Astrocyte of the cerebellum (primary cell): ENCODE measurements around the gene GZMH.

Experiments
- DNase-seq: peaks from one replicate; pipeline ENCODE4 v3.0.0-alpha.2; 2011; ENCODE audit warnings: low read depth
- H3K4me3 ChIP-seq: 2 replicates; pipeline ENCODE4 v1.5.1; 2011; ENCODE audit warnings: mild to moderate bottlenecking, low read depth, low read length, moderate library complexity
- CTCF ChIP-seq: IDR thresholded peaks from 2 replicates; pipeline ENCODE4 v1.5.1; 2012; ENCODE audit warnings: low read length, low read depth, moderate library complexity, mild to moderate bottlenecking; ENCODE audit errors: missing control alignments
- in situ Hi-C: cut with HindIII; loops from 2 replicates; pipeline ENCODE4 v1.10.0; 2017; ENCODE audit warnings: low sequenced_read_pairs

The GZMH gene

GRCh38 chr14:24566318-24566717, 43.2 kb downstream of the GZMH start:
- no peak for TF ChIP-seq CTCF
- DNase-seq: no peak
- in situ Hi-C loops: no loop called here
- no peak overlapping the region for H3K4me3 ChIP-seq

GRCh38 chr14:24565766-24566165, 43.7 kb downstream of the GZMH start:
- no peak overlapping the region for H3K4me3 ChIP-seq
- in situ Hi-C loops: no loop called here
- TF ChIP-seq CTCF: no peak
- DNase-seq: no peak

- no peak for DNase-seq
- no peak for TF ChIP-seq CTCF
- in situ Hi-C loops: no loop called here
- no peak overlapping the region for H3K4me3 ChIP-seq
Observed at GRCh38 chr14:24563505-24563904, 46.0 kb downstream of the GZMH start.

- DNase-seq: no peak
- no peak for TF ChIP-seq CTCF
- H3K4me3 ChIP-seq: no peak overlapping the region
- in situ Hi-C loops: no loop called here
Observed at GRCh38 chr14:24556756-24557155, 52.7 kb downstream of the GZMH start.
